ENCODE results near the gene ZNF385C.

- no peak for TF ChIP-seq FOXA1 (IDR thresholded peaks at IDR 0.05)
- no peak for TF ChIP-seq CTCF (IDR thresholded peaks at IDR 0.05; ENCODE audit: low read depth, low read length, missing input control)
- TF ChIP-seq RXRA (IDR thresholded peaks at IDR 0.05) = no peak
- no peak for TF ChIP-seq EGR1 (IDR thresholded peaks at IDR 0.05; ENCODE audit: low read depth in 2 of 2)
- TF ChIP-seq RAD21 (IDR thresholded peaks at IDR 0.05) = no peak
- TF ChIP-seq, protein P1, sequence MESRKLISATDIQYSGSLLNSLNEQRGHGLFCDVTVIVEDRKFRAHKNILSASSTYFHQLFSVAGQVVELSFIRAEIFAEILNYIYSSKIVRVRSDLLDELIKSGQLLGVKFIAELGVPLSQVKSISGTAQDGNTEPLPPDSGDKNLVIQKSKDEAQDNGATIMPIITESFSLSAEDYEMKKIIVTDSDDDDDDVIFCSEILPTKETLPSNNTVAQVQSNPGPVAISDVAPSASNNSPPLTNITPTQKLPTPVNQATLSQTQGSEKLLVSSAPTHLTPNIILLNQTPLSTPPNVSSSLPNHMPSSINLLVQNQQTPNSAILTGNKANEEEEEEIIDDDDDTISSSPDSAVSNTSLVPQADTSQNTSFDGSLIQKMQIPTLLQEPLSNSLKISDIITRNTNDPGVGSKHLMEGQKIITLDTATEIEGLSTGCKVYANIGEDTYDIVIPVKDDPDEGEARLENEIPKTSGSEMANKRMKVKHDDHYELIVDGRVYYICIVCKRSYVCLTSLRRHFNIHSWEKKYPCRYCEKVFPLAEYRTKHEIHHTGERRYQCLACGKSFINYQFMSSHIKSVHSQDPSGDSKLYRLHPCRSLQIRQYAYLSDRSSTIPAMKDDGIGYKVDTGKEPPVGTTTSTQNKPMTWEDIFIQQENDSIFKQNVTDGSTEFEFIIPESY (IDR thresholded peaks at IDR 0.05) = no peak
- TF ChIP-seq, protein P2, sequence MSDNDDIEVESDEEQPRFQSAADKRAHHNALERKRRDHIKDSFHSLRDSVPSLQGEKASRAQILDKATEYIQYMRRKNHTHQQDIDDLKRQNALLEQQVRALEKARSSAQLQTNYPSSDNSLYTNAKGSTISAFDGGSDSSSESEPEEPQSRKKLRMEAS (IDR thresholded peaks at IDR 0.05) = no peak
Measured at GRCh38 chr17:42023524-42024349, 74.5 kb downstream of the ZNF385C start.
